CD4-positive, alpha-beta T cell (primary cell): ENCODE results near the gene SYCP3. TPM values are rescaled to one million over a fixed set of nuclear protein-coding genes. Genes with fewer than 3 reads are reported as not detected.

Experiments used
- ATAC-seq: fragments of 200-7000 bp; cut with Tn5 transposase; one replicate; pipeline ENCODE4 v1.10.0; 2022; ENCODE audit warnings: mild to moderate bottlenecking; ENCODE audit not compliant: poor library complexity
- CTCF ChIA-PET: fragments of 350-600 bp; sonication (Branson Sonifier 250); formaldehyde crosslinking; loops from one replicate; lab custom pipeline; 2021; ENCODE audit warnings: antibody characterized with exemption, inconsistent platforms; lab: Charles Lee
- POLR2A ChIA-PET: fragments of 350-600 bp; sonication (Branson Sonifier 250); formaldehyde crosslinking; loops from one replicate; lab custom pipeline; 2021; ENCODE audit warnings: antibody characterized with exemption, inconsistent platforms; lab: Charles Lee
- DNase-seq, 14 experiments: peaks; one replicate each; pipeline ENCODE4 v3.0.0-alpha.2; 2013 to 2020; ENCODE audit warnings: mixed read lengths in 2 of 14
- H3K27ac ChIP-seq, 2 donors: one replicate each; pipeline versions ENCODE4 v1.5.1 to v1.7.0; 2013; ENCODE audit warnings: low read length in 2 of 2, low read depth in 1 of 2, mild to moderate bottlenecking in 1 of 2
- H3K27me3 ChIP-seq, 2 experiments: 1 replicate in 1 of 2; 2 replicates in 1 of 2; pipeline versions ENCODE4 v1.6.1 to v1.7.0; 2013; ENCODE audit warnings: low read length in 2 of 2, control low read depth in 1 of 2, mild to moderate bottlenecking in 1 of 2, moderate library complexity in 1 of 2; ENCODE audit not compliant: insufficient read depth in 2 of 2, control insufficient read depth in 1 of 2
- H3K36me3 ChIP-seq: one replicate; pipeline ENCODE4 v1.6.1; 2013; ENCODE audit warnings: low read length, control low read depth; ENCODE audit not compliant: insufficient read depth
- H3K4me1 ChIP-seq: one replicate; pipeline ENCODE4 v1.6.1; 2013; ENCODE audit warnings: low read length, control low read depth; ENCODE audit not compliant: insufficient read depth
- H3K4me3 ChIP-seq: one replicate; pipeline ENCODE4 v1.5.1; 2013; ENCODE audit warnings: mild to moderate bottlenecking, low read length, moderate library complexity
- H3K9me3 ChIP-seq, 2 experiments: 1 replicate in 1 of 2; 2 replicates in 1 of 2; pipeline versions ENCODE4 v1.6.1 to v1.7.0; 2013; ENCODE audit warnings: low read length in 2 of 2, mild to moderate bottlenecking in 2 of 2, control low read depth in 1 of 2, moderate library complexity in 1 of 2; ENCODE audit not compliant: control insufficient read depth in 1 of 2, insufficient read depth in 1 of 2
- H3K27ac Mint-ChIP-seq: one replicate; pipeline ENCODE4 v1.8.0; 2020; ENCODE audit warnings: mixed read lengths
- H3K27me3 Mint-ChIP-seq: one replicate; pipeline ENCODE4 v1.8.0; 2021; ENCODE audit warnings: mixed read lengths
- H3K36me3 Mint-ChIP-seq: one replicate; pipeline ENCODE4 v1.8.0; 2021; ENCODE audit warnings: low read depth, mixed read lengths
- H3K4me1 Mint-ChIP-seq: one replicate; pipeline ENCODE4 v1.8.0; 2021; ENCODE audit warnings: low read depth, mixed read lengths
- H3K4me3 Mint-ChIP-seq: one replicate; pipeline ENCODE4 v1.8.0; 2020; ENCODE audit warnings: mild to moderate bottlenecking, mixed read lengths
- H3K9me3 Mint-ChIP-seq: one replicate; pipeline ENCODE4 v1.8.0; 2020; ENCODE audit warnings: mixed read lengths
- intact Hi-C, 2 experiments: fragments of 100-400 bp; cut with DNase I in 1 of 2; cut with micrococcal nuclease in 1 of 2; formaldehyde crosslinking; loops; one replicate each; pipeline versions ENCODE4 v1.15.1 to v1.9.0; 2023 to 2025; cut with DNase I, micrococcal nuclease
- total RNA-seq, 174 experiments: library from RNA in 2 of 174; stranded (reverse) in 2 of 174; gene quantifications; one replicate each; pipeline ENCODE4 v1.2.3 and lab custom pipeline; 2021 to 2026
- TF ChIP-seq, protein P1 (sequence below): fragments of 200-600 bp; IDR thresholded peaks from one replicate; pipeline ENCODE4 v1.8.0; 2022; ENCODE audit warnings: antibody characterized with exemption, mild to moderate bottlenecking

Gene SYCP3
- total RNA-seq, 2 experiments from 2014 or later, result 0.22 to 0.34 TPM

DNA sequence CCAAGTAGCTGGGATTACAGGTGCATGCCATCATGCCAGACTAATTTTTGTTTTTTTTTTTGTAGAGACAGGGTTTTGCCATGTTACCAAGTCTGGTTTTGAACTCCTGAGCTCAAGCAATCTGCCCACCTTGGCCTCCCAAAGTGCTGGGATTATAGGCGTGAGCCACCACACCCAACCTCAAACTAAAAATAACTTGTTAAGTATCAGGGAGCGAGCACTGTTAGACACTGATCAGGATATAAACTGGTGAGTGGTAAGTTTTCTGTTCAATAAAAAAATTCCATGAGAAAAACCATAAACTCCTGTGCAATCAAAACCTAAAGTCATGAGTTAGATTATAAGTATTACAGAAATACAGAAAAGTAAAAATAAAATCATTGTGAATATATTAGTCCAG, 44.6 kb upstream of the SYCP3 start:
- Histone ChIP-seq H3K4me1 (no peaks in the 10 kb centered on the region), H3K36me3 (peaks cover 45% of the 10 kb centered on the region), H3K27ac (no peak overlapping the region), H3K27me3 (no peaks in the 10 kb centered on the region), H3K4me3 (no peak overlapping the region), H3K9me3 (no peaks in the 10 kb centered on the region)
- no peak for DNase-seq
- POLR2A ChIA-PET, result no interaction called here
- no peak overlapping the region for H3K4me3 Mint-ChIP-seq
- CTCF ChIA-PET, result interaction anchor here (0.7 to 3.3 kb wide), 5 partner anchors 11 to 56 kb away, joined by 3 to 8 read pairs (median 4); partner anchors contain the start of gene GNPTAB
- TF ChIP-seq, protein P1, sequence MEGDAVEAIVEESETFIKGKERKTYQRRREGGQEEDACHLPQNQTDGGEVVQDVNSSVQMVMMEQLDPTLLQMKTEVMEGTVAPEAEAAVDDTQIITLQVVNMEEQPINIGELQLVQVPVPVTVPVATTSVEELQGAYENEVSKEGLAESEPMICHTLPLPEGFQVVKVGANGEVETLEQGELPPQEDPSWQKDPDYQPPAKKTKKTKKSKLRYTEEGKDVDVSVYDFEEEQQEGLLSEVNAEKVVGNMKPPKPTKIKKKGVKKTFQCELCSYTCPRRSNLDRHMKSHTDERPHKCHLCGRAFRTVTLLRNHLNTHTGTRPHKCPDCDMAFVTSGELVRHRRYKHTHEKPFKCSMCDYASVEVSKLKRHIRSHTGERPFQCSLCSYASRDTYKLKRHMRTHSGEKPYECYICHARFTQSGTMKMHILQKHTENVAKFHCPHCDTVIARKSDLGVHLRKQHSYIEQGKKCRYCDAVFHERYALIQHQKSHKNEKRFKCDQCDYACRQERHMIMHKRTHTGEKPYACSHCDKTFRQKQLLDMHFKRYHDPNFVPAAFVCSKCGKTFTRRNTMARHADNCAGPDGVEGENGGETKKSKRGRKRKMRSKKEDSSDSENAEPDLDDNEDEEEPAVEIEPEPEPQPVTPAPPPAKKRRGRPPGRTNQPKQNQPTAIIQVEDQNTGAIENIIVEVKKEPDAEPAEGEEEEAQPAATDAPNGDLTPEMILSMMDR, result no peak
- intact Hi-C loops, result no loop called here
- no peaks in the 10 kb centered on the region for H3K27me3 Mint-ChIP-seq
- H3K4me1 Mint-ChIP-seq, result no peaks in the 10 kb centered on the region
- H3K9me3 Mint-ChIP-seq, result no peaks in the 10 kb centered on the region
- peaks cover 84% of the 10 kb centered on the region for H3K36me3 Mint-ChIP-seq
- ATAC-seq, result no peak
- no peak overlapping the region for H3K27ac Mint-ChIP-seq

DNA sequence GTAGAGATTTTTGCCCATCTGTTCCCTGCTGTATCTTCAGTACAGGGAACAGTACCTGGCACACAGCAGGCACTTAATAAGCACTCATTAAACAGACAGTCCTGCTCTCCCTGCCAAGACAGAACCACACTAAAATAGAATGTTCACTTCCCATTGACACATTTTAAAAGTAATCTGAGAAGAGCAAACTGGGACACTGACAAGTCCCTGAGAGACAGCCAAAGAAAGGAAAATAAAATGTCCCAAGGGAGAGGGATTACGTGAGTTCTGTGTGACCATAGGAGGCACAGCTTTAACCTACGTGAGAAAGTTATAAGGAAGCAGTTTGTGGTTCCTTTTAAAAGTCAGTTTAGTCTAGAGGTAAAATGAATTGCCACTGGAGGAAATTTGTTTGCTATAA, 43.9 kb upstream of the SYCP3 start:
- Histone ChIP-seq H3K36me3 (peaks cover 38% of the 10 kb centered on the region), H3K9me3 (no peaks in the 10 kb centered on the region), H3K27ac (no peak overlapping the region), H3K27me3 (no peaks in the 10 kb centered on the region), H3K4me1 (no peaks in the 10 kb centered on the region), H3K4me3 (no peak overlapping the region)
- Mint-ChIP-seq H3K4me1 (no peaks in the 10 kb centered on the region), H3K4me3 (no peak overlapping the region), H3K9me3 (no peaks in the 10 kb centered on the region), H3K36me3 (peaks cover 83% of the 10 kb centered on the region), H3K27ac (no peak overlapping the region), H3K27me3 (no peaks in the 10 kb centered on the region)
- POLR2A ChIA-PET, result no interaction called here
- TF ChIP-seq, protein P1, result no peak
- DNase-seq, result no peak
- CTCF ChIA-PET, result interaction anchor here (0.8 kb wide), 1 partner anchor 12 kb away, joined by 3 read pairs; no protein-coding TSS in a partner anchor
- ATAC-seq, result no peak
- intact Hi-C loops, result no loop called here

DNA sequence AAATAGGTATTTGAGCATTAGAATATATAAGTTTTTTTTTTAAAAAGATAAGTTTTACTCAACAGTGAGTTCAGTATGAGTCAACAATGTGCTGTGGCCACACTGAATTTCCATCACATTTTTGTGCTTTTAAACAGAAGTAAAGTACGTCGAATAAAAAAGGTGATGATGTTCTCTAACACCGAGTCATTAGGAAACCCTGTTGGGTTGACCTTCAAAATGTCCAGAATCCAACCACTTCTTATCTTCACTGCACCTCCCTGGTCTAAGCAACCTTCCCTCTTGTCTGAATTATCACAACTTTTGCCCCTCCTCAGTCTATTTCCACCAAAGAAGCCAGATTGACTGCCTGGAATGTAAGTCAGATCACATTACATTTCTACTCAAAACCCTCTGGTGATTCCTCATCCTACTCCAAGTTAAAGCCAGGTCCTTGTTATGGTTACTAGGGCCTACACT, 43.0 kb upstream of the SYCP3 start:
- intact Hi-C loops, result no loop called here
- no peak overlapping the region for H3K27ac ChIP-seq
- no peaks in the 10 kb centered on the region for H3K4me1 ChIP-seq
- H3K36me3 Mint-ChIP-seq, result peaks cover 83% of the 10 kb centered on the region
- H3K4me3 ChIP-seq, result no peak overlapping the region
- ATAC-seq (no peak), DNase-seq (no peak)
- peaks cover 37% of the 10 kb centered on the region for H3K36me3 ChIP-seq
- H3K27me3 Mint-ChIP-seq, result no peaks in the 10 kb centered on the region
- ChIA-PET CTCF (no interaction called here), POLR2A (no interaction called here)
- H3K4me3 Mint-ChIP-seq, result no peak overlapping the region
- H3K4me1 Mint-ChIP-seq, result no peaks in the 10 kb centered on the region
- H3K27me3 ChIP-seq, result no peaks in the 10 kb centered on the region
- no peaks in the 10 kb centered on the region for H3K9me3 Mint-ChIP-seq
- TF ChIP-seq, protein P1, result no peak
- H3K9me3 ChIP-seq, result no peaks in the 10 kb centered on the region
- no peak overlapping the region for H3K27ac Mint-ChIP-seq
